Measurements from ENCODE around the gene MYH14. TPM values are rescaled to one million over a fixed set of nuclear protein-coding genes. Genes with fewer than 3 reads are reported as not detected.

The MYH14 gene
- total and polyA plus RNA-seq, 9 of the 15 experiments (the other 6 are each of a cell fraction or from before 2014, with no cell fraction given) = 0.04 to 0.86 (median 0.19) TPM; not detected in 2

DNA sequence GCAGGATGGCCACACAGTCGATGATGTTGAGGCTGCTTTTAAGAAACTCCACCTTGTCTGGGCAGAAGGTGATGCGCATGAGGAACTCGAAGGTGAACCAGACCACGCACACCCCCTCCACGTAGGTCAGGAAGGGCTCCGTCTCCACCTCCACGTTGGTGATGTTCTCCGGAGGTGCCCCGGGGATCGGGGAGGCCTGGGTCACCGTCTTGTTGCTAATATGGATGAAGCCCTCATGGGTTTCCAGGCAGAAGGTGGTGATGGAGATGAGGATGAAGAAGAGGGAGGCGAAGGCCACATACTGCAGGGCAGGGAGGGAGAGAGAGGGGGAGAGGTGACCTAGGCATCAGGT lies 120.3 kb downstream of the MYH14 start:
- ChIA-PET CTCF (ENCODE audit: low intra/inter-chr PET ratio) (no interaction called here), POLR2A (no interaction called here)
- Histone ChIP-seq H3K9me1 (ENCODE audit: control insufficient read depth, insufficient read depth, low read length) (peaks cover 3% of the 10 kb centered on the region), H3K4me2 (ENCODE audit: insufficient read depth, low read length) (no peak overlapping the region), H3K79me2 (ENCODE audit: control insufficient read depth, insufficient read depth, low read length) (peaks cover 22% of the 10 kb centered on the region), H3K27ac (ENCODE audit: extremely low read depth, low read depth, low read length) (no peak overlapping the region), H3K36me3 (ENCODE audit: control insufficient read depth, insufficient read depth, low read length) (peaks cover 21% of the 10 kb centered on the region; the same call in 1 of the 3 replicates), H3K9ac (ENCODE audit: insufficient read depth in 1 of 2, low read depth in 2 of 2, low read length in 2 of 2) (no peak overlapping the region), H3K4me1 (replicated peaks in 1 of 2; ENCODE audit: control insufficient read depth in 2 of 2, insufficient read depth in 2 of 2, low read length in 2 of 2) (peaks cover 21 to 47% of the 10 kb centered on the region in 2 experiments), H4K20me1 (replicated peaks; ENCODE audit: control insufficient read depth, insufficient read depth, low read length) (peaks cover 47% of the 10 kb centered on the region), H3K4me3 (no peak overlapping the region), H2AFZ (ENCODE audit: low read depth, low read length) (no peak overlapping the region), H3K9me3 (replicated peaks; ENCODE audit: control insufficient read depth, insufficient read depth, low read depth, low read length) (no peaks in the 10 kb centered on the region), H3K27me3 (ENCODE audit: control insufficient read depth in 2 of 2, insufficient read depth in 2 of 2, low read length in 2 of 2) (no peaks in the 10 kb centered on the region)
- ATAC-seq (no peak), FAIRE-seq (no peak), DNase-seq (ENCODE audit: extremely low read depth in 1 of 4, low spot score in 3 of 4) (no peak)
- in situ Hi-C loops (cut with MboI) (no loop called here), intact Hi-C loops (cut with micrococcal nuclease) (no loop called here)
- WGBS (ENCODE audit: insufficient coverage, low coverage, missing lambda C conversion rate) = 89% methylated on average over 11 of the region's 12 CpGs
- TF ChIP-seq HIVEP1 (CRISPR knock-in tag; IDR thresholded peaks at IDR 0.05) = no peak
- TF ChIP-seq RBFOX2 (IDR thresholded peaks at IDR 0.05; ENCODE audit: low read depth, low read length) = 0 out of 2 replicates have a peak, but pooled peaks have one; percentile 9
- TF ChIP-seq U2AF1 (optimal IDR thresholded peaks at IDR 0.05; ENCODE audit: low read depth, low read length) = no peak
- TF ChIP-seq, protein P1, sequence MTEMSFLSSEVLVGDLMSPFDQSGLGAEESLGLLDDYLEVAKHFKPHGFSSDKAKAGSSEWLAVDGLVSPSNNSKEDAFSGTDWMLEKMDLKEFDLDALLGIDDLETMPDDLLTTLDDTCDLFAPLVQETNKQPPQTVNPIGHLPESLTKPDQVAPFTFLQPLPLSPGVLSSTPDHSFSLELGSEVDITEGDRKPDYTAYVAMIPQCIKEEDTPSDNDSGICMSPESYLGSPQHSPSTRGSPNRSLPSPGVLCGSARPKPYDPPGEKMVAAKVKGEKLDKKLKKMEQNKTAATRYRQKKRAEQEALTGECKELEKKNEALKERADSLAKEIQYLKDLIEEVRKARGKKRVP (CRISPR knock-in tag; IDR thresholded peaks at IDR 0.05) = no peak
- TF ChIP-seq, protein P2, sequence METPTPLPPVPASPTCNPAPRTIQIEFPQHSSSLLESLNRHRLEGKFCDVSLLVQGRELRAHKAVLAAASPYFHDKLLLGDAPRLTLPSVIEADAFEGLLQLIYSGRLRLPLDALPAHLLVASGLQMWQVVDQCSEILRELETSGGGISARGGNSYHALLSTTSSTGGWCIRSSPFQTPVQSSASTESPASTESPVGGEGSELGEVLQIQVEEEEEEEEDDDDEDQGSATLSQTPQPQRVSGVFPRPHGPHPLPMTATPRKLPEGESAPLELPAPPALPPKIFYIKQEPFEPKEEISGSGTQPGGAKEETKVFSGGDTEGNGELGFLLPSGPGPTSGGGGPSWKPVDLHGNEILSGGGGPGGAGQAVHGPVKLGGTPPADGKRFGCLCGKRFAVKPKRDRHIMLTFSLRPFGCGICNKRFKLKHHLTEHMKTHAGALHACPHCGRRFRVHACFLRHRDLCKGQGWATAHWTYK (CRISPR knock-in tag; IDR thresholded peaks at IDR 0.05) = no peak
- BruUV-seq (replicated peaks) = no TSS peak

All from K562 (cell line).